Fibroblast of skin of right biceps (primary cell): ENCODE data around the gene CLTC.

Experiments used
- DNase-seq: peaks from one replicate; pipeline ENCODE4 v3.0.0-alpha.2; 2013

Gene CLTC

DNA sequence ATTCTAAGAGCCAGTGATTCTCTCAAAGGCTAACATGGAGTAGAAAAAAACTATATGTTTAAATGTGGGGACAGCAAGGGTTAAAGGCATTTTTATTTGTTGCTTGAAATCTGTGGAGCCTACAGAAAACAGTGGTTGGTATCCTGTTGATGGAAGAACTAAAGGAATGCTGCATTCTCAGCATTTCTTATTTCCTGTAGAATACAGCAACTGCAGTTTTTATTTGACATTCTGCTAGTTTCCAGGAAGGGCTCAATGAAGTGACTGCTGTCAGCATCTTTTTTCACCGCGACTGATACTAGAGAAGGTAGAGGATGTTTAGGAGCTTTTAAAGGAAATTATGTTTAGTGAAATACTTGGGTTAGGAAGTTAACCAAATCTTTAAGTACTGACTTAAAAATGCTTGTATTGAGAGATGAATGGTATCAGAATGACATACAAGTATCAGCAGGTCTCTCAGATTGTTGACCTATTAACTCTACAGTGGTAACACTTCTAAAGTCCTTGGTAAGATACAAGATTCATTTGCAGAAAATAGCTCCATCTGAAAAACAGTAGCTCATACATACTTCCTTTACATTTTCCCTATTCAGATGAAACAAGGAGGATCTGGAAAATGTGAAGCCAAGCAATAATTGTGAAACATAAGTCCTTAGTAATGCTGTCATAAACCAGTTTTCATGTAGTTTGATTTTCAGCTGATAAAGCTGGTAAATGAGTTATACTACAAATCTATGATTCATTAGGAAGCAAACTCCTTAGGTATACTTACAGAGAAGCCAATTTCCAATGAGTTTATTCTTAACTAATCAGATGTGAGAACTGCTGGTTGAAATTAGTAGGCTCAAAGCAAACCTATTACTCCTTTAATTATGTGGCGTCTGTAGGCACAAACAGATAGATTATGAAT lies 15.2 kb downstream of the CLTC start:
- peak; percentile 34 for DNase-seq

DNA sequence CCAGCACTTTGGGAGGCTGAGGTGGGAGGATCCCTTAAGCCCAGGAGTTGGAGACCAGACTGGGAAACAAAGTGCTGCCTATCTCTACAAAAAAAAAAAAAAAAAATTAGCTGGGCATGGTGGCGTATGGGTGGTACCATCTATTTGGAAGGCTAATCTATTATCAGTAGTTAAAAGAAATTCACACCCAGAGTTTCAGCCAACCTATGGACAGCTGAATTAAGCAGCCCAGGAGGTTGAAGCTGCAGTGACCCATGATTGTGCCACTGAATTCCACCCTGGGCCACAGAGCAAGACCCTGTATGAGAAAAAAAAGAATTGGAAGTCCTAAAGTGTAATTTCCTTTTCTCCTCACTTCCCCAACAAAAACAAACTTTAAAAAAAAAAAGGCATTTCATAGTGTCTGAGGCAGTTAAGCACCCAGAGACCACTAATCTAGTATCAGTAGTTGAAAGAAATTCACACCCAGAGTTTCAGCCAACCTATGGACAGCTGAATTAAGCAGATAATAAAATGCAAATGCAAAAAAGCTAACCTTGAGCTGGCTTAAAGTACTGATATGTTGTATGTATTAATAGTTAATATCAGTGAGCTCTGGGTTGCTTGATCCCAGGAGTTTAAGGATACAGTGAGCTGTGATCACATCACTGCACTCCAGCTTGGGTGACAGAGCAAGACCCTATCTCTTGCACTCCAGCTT lies 18.1 kb downstream of the CLTC start:
- DNase-seq = no peak

DNA sequence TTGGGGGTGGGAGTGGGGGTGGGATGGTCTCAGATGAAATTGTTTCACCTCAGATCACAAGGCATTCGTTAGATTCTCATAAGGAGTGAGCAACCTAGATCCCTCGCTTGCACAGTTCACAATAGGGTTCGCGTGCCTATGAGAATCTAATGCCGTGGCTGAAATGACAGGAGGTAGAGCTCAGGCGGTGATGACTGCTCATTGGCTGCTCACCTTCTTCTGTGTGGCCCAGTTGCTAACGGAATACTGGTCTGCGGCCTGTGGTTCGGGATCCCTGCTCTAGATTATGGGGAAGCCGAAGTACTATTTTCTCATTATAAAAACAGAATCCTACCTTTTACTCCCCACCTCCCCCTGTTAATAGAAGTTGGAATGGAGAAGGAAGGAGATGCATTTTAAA lies 18.9 kb downstream of the CLTC start:
- DNase-seq = no peak

GRCh38 chr17:59641799-59642484 lies 22.2 kb downstream of the CLTC start:
- DNase-seq = no peak

DNA sequence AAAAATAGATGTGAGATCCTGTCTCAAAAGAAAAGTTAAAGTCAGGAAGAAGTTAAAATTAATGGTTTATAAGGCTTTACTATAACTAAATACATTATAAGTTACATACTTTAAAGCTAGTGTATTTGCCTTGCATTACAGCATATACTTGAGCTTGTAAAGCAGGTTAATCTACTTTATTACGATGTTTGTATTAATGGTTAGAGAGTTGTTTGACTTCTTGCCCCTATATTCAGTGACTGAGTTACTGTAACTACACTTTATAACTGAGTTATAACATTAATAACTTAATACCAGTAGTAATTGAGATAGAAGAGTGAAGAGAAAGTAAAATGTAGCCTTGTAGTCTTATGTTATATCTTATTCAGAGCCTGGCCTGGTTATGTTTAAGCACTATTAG lies 22.9 kb downstream of the CLTC start:
- no peak for DNase-seq

- peak; percentile 19 for DNase-seq
These were observed 23.8 kb downstream of the CLTC start for GRCh38 chr17:59643159-59644140.

- no peak for DNase-seq
These were observed 27.6 kb downstream of the CLTC start for GRCh38 chr17:59647288-59647687.

DNA sequence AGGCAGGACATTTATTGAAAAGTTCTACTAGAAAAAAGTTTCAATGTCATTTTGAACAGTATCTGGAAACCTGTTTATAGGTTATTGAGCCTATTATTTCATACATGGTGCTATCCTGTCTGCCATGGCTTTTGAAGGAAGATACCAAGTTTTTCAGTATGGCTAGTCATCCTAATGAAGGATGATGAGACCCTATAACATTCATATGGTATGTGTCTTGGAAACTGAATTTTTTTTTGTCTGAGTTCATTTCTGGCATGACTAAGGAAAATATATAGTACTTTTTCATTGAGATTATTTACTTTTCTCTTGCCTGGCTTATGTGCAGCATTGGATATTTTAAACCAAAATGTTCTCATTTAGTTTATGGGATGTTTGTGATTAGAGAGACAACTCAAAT lies 30.2 kb downstream of the CLTC start:
- no peak for DNase-seq

DNA sequence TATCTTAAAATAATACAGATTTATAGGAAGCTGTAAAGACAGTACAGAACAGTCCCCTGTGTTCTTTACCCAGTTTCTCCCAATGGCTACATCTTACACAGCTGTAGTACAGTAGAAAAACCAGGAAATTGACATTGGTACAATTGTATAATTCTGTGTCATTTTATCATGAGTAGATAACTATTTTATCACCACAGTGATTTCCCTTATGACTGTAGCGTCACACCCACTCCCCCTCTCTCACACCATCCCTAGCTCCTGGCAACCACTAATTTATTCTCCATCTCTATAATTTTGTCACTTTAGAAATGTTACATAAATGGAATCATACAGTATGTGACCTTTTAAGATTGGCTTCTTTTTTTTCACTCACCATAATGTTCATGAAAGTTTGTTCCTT lies 30.9 kb downstream of the CLTC start:
- DNase-seq = no peak

DNA sequence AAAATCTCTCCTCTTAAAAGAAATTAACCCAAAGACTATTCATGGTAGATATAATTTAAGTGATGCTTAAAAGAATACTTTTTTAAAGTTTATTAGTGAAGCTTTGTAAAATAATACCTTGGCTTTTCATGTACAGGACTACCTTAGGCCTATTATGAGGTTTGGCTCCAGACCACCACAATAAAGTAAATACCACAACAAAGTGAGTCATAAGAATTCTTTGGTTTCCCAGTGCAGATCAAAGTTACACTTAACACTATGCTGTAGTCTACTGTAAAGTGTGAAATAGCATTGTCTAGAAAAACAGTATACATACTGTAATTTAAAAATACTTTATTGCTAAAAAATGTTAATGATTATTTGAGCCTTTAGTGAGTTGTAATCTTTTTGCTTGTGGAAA lies 31.7 kb downstream of the CLTC start:
- DNase-seq = no peak

- peak; percentile 33 for DNase-seq
These were observed 32.4 kb downstream of the CLTC start for GRCh38 chr17:59652119-59652518.

DNA sequence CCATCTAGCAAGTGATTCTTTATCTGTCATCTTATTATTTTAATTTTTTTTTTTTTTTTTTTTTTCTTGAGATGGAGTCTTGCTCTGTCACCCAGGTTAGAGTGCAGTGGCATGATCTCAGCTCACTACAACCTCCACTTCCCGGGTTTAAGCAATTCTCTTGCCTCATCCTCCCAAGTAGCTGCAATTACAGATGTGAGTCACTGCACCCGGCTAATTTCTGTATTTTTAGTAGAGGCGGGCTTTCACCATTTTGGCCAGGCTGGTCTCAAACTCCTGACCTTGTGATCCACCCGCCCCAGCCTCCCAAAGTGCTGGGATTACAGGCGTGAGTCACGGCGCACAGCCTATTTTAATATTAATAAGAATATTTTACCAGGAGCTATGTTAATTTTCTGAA lies 36.9 kb downstream of the CLTC start:
- DNase-seq = peak; percentile 43

- no peak for DNase-seq
These were observed 46.5 kb downstream of the CLTC start for GRCh38 chr17:59666235-59666634.

- peak; percentile 94 for DNase-seq
These were observed 49.1 kb downstream of the CLTC start for GRCh38 chr17:59668816-59669215.

DNA sequence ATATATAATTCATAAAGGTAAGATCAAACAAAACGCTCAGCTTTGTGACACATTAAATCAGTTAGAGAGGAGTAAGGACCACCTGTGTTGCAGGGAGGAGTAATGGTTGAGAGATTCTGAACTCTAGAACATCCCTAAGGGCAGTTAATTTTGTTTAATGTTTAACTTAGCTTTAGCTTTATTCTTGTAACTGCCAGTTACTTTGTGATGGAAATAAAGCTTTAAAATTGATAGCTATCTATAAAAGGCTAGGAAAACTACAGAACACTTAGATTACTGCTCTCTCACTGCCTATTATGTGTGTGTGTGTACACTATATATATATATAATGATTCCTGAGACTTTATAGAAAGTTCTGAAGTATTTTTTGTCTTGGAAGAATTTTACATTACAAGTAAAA lies 49.7 kb downstream of the CLTC start:
- no peak for DNase-seq

- DNase-seq = no peak
These were observed 50.2 kb downstream of the CLTC start for GRCh38 chr17:59669944-59670343.

DNA sequence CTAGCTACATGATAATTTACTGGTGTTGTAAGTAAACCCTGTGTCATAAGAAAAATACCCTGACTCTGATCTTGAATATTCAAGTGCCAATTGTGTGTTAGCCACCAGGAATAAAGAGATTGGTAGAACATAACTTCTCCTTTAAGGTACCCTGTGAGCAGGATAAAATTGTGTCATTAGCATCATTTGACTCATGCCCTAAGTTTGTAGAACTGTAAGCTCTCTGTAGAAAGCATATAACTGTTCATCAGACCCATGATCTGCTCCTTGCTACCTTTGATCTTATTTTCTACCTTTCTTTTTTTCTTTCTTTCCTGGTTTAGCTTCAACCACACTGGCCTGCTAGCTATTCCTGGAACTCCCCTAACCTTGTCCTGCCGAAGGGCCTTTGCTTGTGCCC lies 51.7 kb downstream of the CLTC start:
- no peak for DNase-seq

DNA sequence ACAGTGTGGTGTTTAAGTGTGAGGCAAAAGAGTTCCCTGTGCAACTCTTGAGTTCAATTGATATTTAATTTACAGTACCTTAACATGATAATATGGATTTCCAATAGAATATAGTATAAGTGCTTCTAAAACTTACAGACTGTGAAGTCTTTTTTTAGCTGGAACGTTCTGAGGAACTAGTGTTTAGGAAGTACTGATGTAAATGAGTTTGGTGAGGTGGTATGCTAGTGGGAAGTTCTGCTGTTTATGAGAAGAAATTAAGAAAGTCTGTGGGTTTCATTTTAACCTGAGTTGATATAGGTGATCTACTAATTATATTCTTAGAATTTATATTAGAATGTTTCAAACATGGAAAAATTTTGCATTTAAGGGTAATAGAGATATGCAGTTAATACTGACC lies 55.5 kb downstream of the CLTC start:
- no peak for DNase-seq

GRCh38 chr17:59676716-59677115 lies 57.0 kb downstream of the CLTC start:
- peak; percentile 55 for DNase-seq

GRCh38 chr17:59678918-59679317 lies 59.2 kb downstream of the CLTC start:
- no peak for DNase-seq

DNA sequence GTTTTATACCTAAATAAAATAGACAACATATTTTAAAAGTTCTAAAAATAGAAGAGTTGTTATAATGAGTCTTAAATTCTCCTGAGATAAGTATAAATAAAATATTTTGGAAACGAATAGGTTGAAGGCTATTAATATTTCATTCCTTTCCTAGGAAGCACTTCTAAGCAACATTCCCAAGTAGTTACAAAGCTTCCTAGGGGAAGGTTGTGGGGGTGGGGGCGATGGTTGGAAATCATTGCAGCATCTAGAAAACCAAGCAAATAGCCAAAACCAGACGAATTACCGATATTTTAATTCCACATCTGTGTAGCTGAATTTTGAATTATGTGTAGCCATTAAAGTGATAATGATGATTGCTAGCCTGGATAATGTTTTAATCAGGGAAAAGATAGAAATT lies 60.6 kb downstream of the CLTC start:
- DNase-seq = peak; percentile 79

GRCh38 chr17:59683283-59683682 lies 63.6 kb downstream of the CLTC start:
- DNase-seq = no peak

DNA sequence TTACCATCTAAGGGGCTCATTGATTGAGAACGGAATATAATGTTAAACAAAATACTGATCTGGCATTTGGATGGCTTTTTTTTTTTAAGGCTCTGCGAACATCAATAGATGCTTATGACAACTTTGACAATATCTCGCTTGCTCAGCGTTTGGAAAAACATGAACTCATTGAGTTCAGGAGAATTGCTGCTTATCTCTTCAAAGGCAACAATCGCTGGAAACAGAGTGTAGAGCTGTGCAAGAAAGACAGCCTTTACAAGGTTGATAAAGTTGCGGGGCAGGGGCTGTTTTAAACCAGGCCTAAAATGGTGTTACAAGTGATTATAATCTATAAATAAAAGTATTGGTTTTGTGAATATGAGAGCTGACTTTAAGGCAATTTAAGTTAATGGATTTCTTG lies 65.3 kb downstream of the CLTC start:
- no peak for DNase-seq
